Right ventricle myocardium superior (tissue), 1 donor: ENCODE measurements around the gene ZNF362. TPM values are rescaled to one million over a fixed set of nuclear protein-coding genes. Genes with fewer than 3 reads are reported as not detected.
"Not testable (repeated sequence)": the region's sequence is repeated elsewhere in the genome, so short reads cannot be mapped to it uniquely, and the experiment has no call there.

Experiments
- ATAC-seq: fragments of 200-7000 bp; cut with Tn5 transposase; one replicate; pipeline ENCODE4 v1.9.1; 2020; ENCODE audit warnings: mild to moderate bottlenecking; ENCODE audit not compliant: poor library complexity
- DNase-seq: peaks from one replicate; pipeline ENCODE4 v3.0.0-alpha.2; 2020
- intact Hi-C: fragments of 100-400 bp; cut with DNase I; formaldehyde crosslinking; loops from one replicate; pipeline ENCODE4 v1.11.2; 2022
- total RNA-seq: library from RNA; stranded (reverse); fragmentation: NEBNext Ultra II Directional; extraction: Animal tissue kit (Norgen Biotek cat#: 25700); gene quantifications from one replicate; pipeline ENCODE4 v1.2.1, GENCODE V29; 2021
- donor health status: DM: no; HTN: yes; CAD: no; lungs with severe emphysema.

Gene ZNF362
- total RNA-seq, 1 donor from 2014 or later: 30.1 TPM

GRCh38 chr1:33295450-33296081 lies 39.3 kb downstream of the ZNF362 start:
- peak; percentile 90 for ATAC-seq
- intact Hi-C loops: loop anchor here (2.0 to 10.0 kb wide), 3 partner anchors 71 to 177 kb away; partner anchors contain the start of gene ZSCAN20

DNA sequence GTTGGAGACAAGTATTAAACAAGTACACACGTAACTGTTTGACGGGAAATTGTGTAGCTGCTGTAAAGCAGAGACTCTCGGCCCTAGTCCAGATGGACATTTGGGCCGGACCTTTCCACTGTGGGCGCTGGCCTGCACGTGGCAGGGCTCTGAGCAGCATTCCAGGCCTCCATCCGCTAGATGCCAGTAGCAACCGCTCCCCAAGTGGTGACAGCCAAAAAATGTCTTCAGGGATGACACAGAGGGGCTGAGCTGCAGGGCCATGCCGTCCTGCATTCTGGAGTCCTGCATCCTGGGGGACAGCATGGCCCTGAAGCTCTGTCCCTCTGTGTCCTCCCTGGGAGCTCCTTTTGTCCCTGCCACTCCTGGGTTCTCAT lies 39.8 kb downstream of the ZNF362 start:
- intact Hi-C loops: loop anchor here (5.0 to 10.0 kb wide), 2 partner anchors 71 to 176 kb away; partner anchors contain the start of gene ZSCAN20
- ATAC-seq (no peak), DNase-seq (peak; percentile 43)

More at GRCh38 chr1:33295450-33296081, 39.3 kb downstream of the ZNF362 start:
- peak; percentile 93 for DNase-seq

GRCh38 chr1:33296824-33297223 lies 40.5 kb downstream of the ZNF362 start:
- intact Hi-C loops: loop anchor here (5.0 to 10.0 kb wide), 2 partner anchors 72 to 175 kb away; partner anchors contain the start of gene ZSCAN20
- no peak for ATAC-seq
- no peak for DNase-seq

- ATAC-seq (no peak), DNase-seq (no peak)
- intact Hi-C loops: loop anchor here (5.0 to 10.0 kb wide), 2 partner anchors 73 to 174 kb away; partner anchors contain the start of gene ZSCAN20
These were observed 41.8 kb downstream of the ZNF362 start for GRCh38 chr1:33297911-33298622.

GRCh38 chr1:33298623-33299277 lies 42.5 kb downstream of the ZNF362 start:
- intact Hi-C loops: loop anchor here (5.0 to 10.0 kb wide), 2 partner anchors 74 to 174 kb away; partner anchors contain the start of gene ZSCAN20
- ATAC-seq: peak; percentile 70

GRCh38 chr1:33299461-33300155 lies 43.3 kb downstream of the ZNF362 start:
- intact Hi-C loops: loop anchor here (5.0 to 10.0 kb wide), 2 partner anchors 75 to 173 kb away; partner anchors contain the start of gene ZSCAN20
- DNase-seq (peak; percentile 38), ATAC-seq (no peak)

More at GRCh38 chr1:33298623-33299277, 42.5 kb downstream of the ZNF362 start:
- peak; percentile 89 for DNase-seq

GRCh38 chr1:33300673-33301072 lies 44.4 kb downstream of the ZNF362 start:
- intact Hi-C loops: no loop called here
- DNase-seq (peak; percentile 72), ATAC-seq (peak; percentile 51)

DNA sequence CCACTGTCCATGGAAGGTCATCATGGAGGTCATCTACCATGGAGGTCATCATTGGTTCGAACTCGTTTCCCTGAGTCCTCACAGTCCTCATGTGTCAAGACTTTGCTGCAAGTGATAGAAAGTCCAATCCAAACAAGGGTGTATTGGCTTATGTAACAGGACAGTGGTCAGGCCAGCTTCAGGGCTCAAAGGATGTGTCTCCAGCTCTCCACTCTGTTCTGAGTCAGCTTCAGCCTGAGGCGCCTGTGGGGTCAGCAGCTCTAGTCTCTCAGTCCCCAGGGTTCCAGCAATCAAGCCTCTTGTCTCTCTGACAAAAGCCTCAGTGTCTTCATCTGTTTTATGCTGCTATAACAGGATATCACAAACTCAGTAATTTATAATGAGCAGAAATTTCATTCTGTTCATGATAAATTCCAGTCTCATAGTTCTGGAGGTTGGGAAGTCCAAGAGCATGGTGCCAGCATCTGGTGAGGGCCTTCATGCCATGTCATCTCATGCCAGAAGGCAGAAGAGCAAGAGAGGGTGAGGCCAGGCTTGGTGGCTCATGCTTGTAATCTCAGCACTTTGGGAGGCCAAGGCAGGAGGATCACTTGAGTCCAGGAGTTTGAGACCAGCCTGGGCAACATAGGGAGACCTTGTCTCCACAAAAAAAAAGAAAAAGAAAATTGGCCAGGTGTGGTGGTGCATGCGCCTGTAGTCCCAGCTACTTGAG lies 45.1 kb downstream of the ZNF362 start:
- ATAC-seq: peak; percentile 28
- intact Hi-C loops: no loop called here
- DNase-seq: peak; percentile 42

DNA sequence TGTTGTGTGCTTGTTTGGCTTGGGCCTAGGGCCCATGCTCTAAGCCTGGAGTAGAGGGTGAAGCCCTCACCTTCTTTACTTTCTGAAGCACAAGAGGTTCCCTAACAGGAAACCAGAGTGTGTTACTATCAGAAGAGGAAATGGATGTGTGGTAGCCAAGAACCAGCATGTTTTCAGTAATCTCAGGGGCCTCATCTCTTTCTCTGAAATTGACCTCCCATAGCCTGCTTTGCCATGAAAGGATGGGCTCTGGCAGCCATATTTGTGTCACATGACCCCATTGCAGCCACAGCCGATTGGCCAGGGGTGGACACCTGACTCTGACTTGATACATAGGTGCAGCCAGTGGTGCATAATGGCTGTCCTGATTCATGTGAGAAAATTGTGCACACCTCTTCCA lies 46.0 kb downstream of the ZNF362 start:
- peak; percentile 36 for DNase-seq
- intact Hi-C loops: no loop called here
- no peak for ATAC-seq

GRCh38 chr1:33305016-33305415 lies 48.7 kb downstream of the ZNF362 start:
- ATAC-seq (no peak), DNase-seq (no peak)
- intact Hi-C loops: no loop called here

- intact Hi-C loops: no loop called here
- DNase-seq: peak; percentile 35
- no peak for ATAC-seq
These were observed 49.7 kb downstream of the ZNF362 start for GRCh38 chr1:33305816-33306652.

DNA sequence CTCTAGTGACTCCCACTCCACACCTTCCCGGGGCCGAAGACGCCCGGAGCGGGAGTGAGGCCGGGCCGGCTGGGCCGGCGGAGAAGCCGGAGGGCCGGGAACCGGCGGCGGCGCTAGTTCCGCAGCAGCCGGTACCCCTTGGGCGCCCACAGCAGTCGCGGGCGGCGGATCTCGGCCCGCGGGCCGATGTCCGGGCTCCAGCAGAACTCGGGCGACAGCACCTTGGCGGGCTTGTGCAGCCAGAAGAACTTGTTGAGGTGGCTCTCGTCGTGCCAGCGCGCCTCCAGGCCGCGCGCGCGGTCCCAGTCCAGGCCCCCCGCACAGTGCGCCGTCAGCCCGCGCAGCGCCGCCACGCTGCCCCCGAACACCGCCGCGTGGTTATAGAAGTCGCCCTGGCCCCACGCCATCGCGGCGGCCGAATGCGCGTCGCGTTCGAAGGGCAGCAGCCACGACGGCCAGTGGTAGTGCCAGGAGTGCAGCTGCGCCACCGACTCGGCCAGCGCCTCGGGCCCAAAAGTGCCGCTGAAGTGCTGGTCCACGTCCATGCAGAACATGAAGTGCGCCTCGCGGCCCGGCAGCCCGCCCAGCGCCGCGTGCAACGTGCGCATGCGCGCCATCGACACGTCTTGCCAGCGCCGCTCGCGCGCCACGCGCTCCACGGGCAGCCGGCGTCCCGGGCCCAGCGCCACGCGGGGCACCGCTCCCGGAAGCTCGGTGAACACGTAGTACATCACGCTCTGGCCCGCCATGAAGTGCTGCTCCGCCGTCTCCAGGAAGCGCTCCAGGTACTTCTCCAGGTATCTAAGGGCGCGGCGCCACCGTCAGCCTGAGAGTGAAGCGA lies 50.6 kb downstream of the ZNF362 start:
- ATAC-seq (peak; percentile 58), DNase-seq (peak; percentile 60)
- intact Hi-C loops: no loop called here

DNA sequence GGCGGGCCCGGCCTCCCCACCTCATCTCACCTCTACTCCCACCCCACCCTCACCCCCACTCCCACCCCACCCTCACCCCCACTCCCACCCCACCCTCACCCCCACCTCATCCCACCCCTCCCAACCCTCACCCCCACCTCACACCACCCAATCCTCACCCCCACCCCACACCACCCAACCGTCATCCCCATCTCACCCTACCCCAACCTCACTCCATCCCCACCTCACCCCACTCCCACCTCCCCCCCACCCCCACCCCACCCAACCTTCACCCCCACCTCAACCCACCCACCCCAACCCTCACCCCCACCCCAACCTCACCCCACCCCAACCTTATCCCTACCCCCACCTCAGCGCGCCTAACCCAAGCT lies 51.2 kb downstream of the ZNF362 start:
- intact Hi-C loops: no loop called here
- DNase-seq (no peak), ATAC-seq (no peak)

- DNase-seq, intact Hi-C loops: not testable (repeated sequence)
These were observed 53.1 kb downstream of the ZNF362 start for GRCh38 chr1:33309351-33309750.

GRCh38 chr1:33310702-33311101 lies 54.4 kb downstream of the ZNF362 start:
- intact Hi-C loops: no loop called here
- ATAC-seq (no peak), DNase-seq (no peak)

More at GRCh38 chr1:33309351-33309750, 53.1 kb downstream of the ZNF362 start:
- ATAC-seq: not testable (repeated sequence)

GRCh38 chr1:33311706-33312412 lies 55.6 kb downstream of the ZNF362 start:
- peak; percentile 15 for ATAC-seq
- intact Hi-C loops: no loop called here
- DNase-seq: peak; percentile 24
